Nephron (organoid): ENCODE measurements around the gene FAM229B.

Experiments
- H3K27ac Mint-ChIP-seq, 3 experiments: 2 replicates each; pipeline ENCODE4 v1.8.0; 2020; ENCODE audit warnings: mixed read lengths in 3 of 3, mild to moderate bottlenecking in 2 of 3, moderate library complexity in 1 of 3
- H3K27me3 Mint-ChIP-seq: 2 replicates; pipeline ENCODE4 v1.8.0; 2021; ENCODE audit warnings: low read depth, mild to moderate bottlenecking, moderate library complexity, mixed read lengths
- H3K36me3 Mint-ChIP-seq: 2 replicates; pipeline ENCODE4 v1.8.0; 2020; ENCODE audit warnings: low read depth, mixed read lengths
- H3K4me1 Mint-ChIP-seq: 2 replicates; pipeline ENCODE4 v1.8.0; 2020; ENCODE audit warnings: mixed read lengths
- H3K4me3 Mint-ChIP-seq, 3 experiments: 2 replicates each; pipeline ENCODE4 v1.8.0; 2020; ENCODE audit warnings: mild to moderate bottlenecking in 3 of 3, mixed read lengths in 3 of 3, moderate library complexity in 2 of 3
- H3K9me3 Mint-ChIP-seq: 2 replicates; pipeline ENCODE4 v1.8.0; 2020; ENCODE audit warnings: mixed read lengths
- TF ChIP-seq, protein P1 (sequence below), 3 experiments: fragments of 200-600 bp; sonication (generic); IDR thresholded peaks; one replicate each; pipeline ENCODE4 v1.5.0; 2021; ENCODE audit warnings: antibody characterized with exemption in 3 of 3; ENCODE audit not compliant: unreplicated experiment in 3 of 3

FAM229B gene

DNA sequence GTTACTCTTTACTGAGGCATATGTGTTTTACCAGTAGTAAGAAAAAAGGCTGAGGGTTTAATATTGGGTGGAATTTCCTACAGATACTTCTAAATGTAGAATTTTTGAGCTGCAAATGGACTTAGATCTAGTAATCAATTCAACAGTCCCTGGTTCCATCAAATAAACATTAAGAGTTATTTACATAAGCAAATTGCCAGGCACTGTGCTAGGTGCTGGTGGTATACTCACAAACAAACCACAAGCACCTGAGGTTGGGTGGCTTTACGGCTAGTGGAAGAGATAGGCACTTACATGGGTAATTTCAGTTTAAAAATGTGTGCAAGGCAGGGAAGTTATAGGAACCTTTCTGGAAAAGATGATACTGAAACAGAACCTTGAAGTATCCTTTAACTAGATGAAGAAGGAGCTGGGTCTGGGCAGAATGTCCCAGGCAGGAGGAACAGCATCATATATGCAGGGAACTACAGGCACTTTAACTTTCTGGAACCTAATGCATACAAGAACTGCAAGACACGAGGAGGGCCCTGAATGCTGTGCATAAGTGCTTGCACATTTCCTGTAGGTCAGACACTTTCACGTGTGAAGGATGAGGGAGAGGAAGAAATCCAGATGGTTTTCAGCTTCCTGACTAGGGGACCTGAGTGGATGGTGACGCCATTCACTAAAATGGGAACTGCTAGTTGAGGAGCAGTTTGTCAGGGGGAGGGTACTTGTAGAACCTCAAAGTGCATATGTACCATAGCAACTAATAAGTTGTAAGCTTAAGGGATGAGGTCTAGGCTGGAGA lies 29.0 kb upstream of the FAM229B start:
- H3K27ac Mint-ChIP-seq: no peak overlapping the region
- H3K4me3 Mint-ChIP-seq: no peak overlapping the region
- no peaks in the 10 kb centered on the region for H3K27me3 Mint-ChIP-seq
- H3K36me3 Mint-ChIP-seq: no peaks in the 10 kb centered on the region
- H3K4me1 Mint-ChIP-seq: peaks cover 6% of the 10 kb centered on the region
- H3K9me3 Mint-ChIP-seq: no peaks in the 10 kb centered on the region
- TF ChIP-seq, protein P1, sequence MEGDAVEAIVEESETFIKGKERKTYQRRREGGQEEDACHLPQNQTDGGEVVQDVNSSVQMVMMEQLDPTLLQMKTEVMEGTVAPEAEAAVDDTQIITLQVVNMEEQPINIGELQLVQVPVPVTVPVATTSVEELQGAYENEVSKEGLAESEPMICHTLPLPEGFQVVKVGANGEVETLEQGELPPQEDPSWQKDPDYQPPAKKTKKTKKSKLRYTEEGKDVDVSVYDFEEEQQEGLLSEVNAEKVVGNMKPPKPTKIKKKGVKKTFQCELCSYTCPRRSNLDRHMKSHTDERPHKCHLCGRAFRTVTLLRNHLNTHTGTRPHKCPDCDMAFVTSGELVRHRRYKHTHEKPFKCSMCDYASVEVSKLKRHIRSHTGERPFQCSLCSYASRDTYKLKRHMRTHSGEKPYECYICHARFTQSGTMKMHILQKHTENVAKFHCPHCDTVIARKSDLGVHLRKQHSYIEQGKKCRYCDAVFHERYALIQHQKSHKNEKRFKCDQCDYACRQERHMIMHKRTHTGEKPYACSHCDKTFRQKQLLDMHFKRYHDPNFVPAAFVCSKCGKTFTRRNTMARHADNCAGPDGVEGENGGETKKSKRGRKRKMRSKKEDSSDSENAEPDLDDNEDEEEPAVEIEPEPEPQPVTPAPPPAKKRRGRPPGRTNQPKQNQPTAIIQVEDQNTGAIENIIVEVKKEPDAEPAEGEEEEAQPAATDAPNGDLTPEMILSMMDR (IDR thresholded peaks at IDR 0.05; ENCODE audit: unreplicated experiment in 3 of 3): no peak

DNA sequence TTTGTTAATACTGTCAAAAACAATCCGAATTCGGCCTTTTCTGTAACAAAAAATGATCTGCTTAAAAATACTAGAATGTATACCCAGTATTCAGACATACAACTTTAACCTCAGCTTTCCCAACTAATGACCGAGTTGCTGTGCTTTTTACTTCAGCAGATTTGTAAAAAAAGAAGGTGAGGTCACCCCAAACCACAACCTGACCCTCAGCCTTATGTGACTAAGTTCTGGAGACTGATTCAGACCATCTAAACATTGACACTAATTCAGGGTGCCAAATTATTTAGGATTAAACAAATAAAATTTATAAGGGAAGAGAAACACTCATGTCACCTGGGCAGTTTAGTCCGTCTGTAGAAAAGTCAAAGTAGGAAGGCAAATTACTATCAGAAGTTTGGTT lies 25.8 kb upstream of the FAM229B start:
- Mint-ChIP-seq H3K36me3 (no peaks in the 10 kb centered on the region), H3K27me3 (no peaks in the 10 kb centered on the region), H3K4me1 (peaks cover 5% of the 10 kb centered on the region), H3K9me3 (no peaks in the 10 kb centered on the region), H3K27ac (no peak overlapping the region), H3K4me3 (no peak overlapping the region)
- TF ChIP-seq, protein P1 (IDR thresholded peaks at IDR 0.05; ENCODE audit: unreplicated experiment in 3 of 3): no peak

DNA sequence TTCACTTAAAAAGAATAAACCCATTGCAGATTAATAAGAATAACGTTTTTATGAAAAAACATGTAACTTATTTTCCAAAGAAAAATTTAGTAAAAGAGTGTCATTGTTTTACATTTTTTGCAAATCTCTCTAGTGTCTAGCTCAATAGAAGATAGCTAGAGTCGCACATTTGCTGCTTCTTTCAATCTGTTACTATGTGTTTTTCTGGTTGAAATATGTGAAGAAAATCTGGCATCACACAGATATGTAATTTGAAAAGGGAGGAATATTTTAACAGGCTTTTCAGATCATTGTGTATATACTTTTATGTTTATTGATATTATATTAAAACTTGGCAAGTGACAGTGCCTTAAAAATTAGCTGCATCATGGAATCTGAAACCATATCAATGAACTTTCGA lies 24.4 kb upstream of the FAM229B start:
- H3K36me3 Mint-ChIP-seq: no peaks in the 10 kb centered on the region
- no peaks in the 10 kb centered on the region for H3K27me3 Mint-ChIP-seq
- no peaks in the 10 kb centered on the region for H3K9me3 Mint-ChIP-seq
- no peak overlapping the region for H3K4me3 Mint-ChIP-seq
- TF ChIP-seq, protein P1 (IDR thresholded peaks at IDR 0.05; ENCODE audit: unreplicated experiment in 3 of 3): no peak
- no peak overlapping the region for H3K27ac Mint-ChIP-seq
- peaks cover 5% of the 10 kb centered on the region for H3K4me1 Mint-ChIP-seq

DNA sequence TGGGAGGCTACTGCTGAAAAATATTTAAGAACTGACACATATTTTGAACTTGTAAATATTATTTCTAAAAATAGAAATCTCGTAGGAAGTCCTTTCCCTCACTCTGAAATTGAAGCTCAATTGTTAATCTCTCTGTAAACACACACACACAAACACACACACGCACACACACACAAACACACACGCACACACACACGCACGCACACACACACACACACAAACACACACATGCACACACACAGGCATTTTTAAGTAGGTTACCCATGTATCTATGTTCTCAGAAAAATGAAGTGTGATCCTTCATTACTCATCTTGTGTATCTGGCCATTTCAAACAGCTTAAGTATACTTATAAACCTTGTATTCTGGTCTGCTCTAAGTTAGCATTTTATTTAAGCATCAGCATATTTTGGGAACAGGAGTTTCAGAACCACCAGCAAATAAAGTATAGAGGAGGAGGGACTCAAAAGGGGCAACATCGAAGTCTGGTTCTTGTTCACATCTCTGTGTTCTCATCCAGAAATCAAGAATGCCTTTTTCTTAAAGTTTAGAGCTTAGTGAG lies 21.9 kb upstream of the FAM229B start:
- Mint-ChIP-seq H3K4me3 (no peak overlapping the region), H3K36me3 (peaks cover 3% of the 10 kb centered on the region), H3K9me3 (no peaks in the 10 kb centered on the region), H3K27ac (no peak overlapping the region), H3K4me1 (peaks cover 5% of the 10 kb centered on the region), H3K27me3 (no peaks in the 10 kb centered on the region)
- TF ChIP-seq, protein P1 (IDR thresholded peaks at IDR 0.05; ENCODE audit: unreplicated experiment in 3 of 3): no peak

DNA sequence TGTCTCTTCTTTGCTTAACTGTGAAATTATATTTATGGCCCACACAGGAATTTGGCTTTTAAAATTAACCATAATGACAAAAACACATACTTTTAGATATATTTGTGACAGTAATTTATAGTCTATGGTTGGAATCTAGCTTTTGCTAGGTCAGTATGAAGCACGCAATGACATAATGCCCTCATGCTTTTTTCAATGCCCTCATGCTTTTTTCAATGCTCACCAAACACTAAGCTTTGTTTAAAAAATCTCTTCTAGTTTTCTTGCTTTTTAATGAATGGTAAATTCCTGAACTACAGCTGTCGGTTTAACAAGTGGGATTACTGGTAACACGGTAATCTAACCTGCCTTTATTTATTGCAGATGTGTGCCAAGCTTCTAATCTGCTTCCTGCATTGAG lies 20.8 kb upstream of the FAM229B start:
- Mint-ChIP-seq H3K4me1 (peaks cover 5% of the 10 kb centered on the region), H3K27ac (no peak overlapping the region), H3K36me3 (peaks cover 6% of the 10 kb centered on the region), H3K4me3 (no peak overlapping the region), H3K9me3 (no peaks in the 10 kb centered on the region), H3K27me3 (no peaks in the 10 kb centered on the region)
- TF ChIP-seq, protein P1 (IDR thresholded peaks at IDR 0.05; ENCODE audit: unreplicated experiment in 3 of 3): no peak

DNA sequence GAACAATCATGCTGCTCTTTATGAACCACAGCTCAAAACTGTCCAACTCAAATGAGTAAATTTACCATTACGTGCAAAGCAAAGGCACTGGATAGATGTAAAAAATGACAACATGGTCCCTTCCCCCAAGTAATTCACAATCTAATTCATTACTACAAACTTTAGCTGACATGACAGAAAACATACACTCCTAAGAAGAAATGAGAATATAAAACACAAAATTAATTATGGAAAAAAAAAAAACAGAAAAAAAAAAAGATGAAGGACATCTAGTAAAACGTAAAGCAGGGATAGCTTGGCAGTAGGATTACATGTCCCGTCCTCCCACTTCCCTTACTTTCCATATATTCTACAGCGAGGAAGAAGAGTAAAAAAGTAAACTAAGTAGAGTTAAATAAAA lies 5.8 kb upstream of the FAM229B start:
- Mint-ChIP-seq H3K27me3 (no peaks in the 10 kb centered on the region), H3K27ac (no peak overlapping the region), H3K4me1 (peaks cover 8% of the 10 kb centered on the region), H3K36me3 (peaks cover 23% of the 10 kb centered on the region), H3K4me3 (no peak overlapping the region), H3K9me3 (no peaks in the 10 kb centered on the region)
- TF ChIP-seq, protein P1 (IDR thresholded peaks at IDR 0.05; ENCODE audit: unreplicated experiment in 3 of 3): no peak
